ENCODE measurements around the gene ABHD17A. TPM values are rescaled to one million over a fixed set of nuclear protein-coding genes. Genes with fewer than 3 reads are reported as not detected.

ABHD17A gene
- total and polyA plus RNA-seq, 9 of the 15 experiments (the other 6 are each of a cell fraction or from before 2014, with no cell fraction given) = 0.04 to 135 (median 21.8) TPM; not detected in 1

DNA sequence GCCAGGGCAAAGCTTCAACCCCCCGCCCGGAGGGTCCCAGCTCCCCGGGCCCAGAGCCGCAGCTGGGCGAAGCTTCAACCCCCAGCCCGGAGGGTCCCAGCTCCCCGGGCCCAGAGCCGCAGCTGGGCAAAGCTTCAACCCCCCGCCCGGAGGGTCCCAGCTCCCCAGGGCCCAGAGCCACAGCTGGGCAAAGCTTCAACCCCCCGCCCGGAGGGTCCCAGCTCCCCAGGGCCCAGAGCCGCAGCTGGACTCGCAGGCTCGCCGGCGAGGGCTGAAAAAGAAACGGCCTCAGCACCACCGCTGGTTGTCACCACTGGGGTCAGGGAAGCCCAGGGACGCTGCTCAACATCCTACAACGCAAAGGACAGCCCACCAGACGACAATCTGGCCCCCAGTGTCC, 42.2 kb downstream of the ABHD17A start:
- no peak for ATAC-seq
- no TSS peak for BruUV-seq (replicated peaks)

More for the DNA sequence above, 42.2 kb downstream of the ABHD17A start:
- H3K27ac ChIP-seq (ENCODE audit: extremely low read depth, low read depth, low read length) = no peak overlapping the region; the same call in 2 of the 3 replicates
- H3K4me3 ChIP-seq = no peak overlapping the region
- no peak for DNase-seq (ENCODE audit: extremely low read depth in 1 of 4, low spot score in 3 of 4)
- TF ChIP-seq RBFOX2 (IDR thresholded peaks at IDR 0.05; ENCODE audit: low read depth, low read length) (peak; percentile 55), FIP1L1 (IDR thresholded peaks at IDR 0.05; ENCODE audit: low read depth, low read length, poor library complexity, severe bottlenecking) (peak; percentile 24), POLR2G (IDR thresholded peaks at IDR 0.05; ENCODE audit: low read depth, low read length) (peak; percentile 43), JUN (IDR thresholded peaks at IDR 0.05; ENCODE audit: borderline replicate concordance, low read depth, low read length) (no peak), JUN (CRISPR knock-in tag; IDR thresholded peaks at IDR 0.05; ENCODE audit: borderline replicate concordance) (no peak), ZBTB12 (CRISPR knock-in tag; IDR thresholded peaks at IDR 0.05) (no peak)
- H3K79me2 ChIP-seq (ENCODE audit: control insufficient read depth, insufficient read depth, low read length) = peaks cover 100% of the 10 kb centered on the region
- no peaks in the 10 kb centered on the region for H3K27me3 ChIP-seq (ENCODE audit: control insufficient read depth in 2 of 2, insufficient read depth in 2 of 2, low read length in 2 of 2)
- H3K36me3 ChIP-seq (ENCODE audit: control insufficient read depth, insufficient read depth, low read length) = peaks cover 69% of the 10 kb centered on the region
- in situ Hi-C loops (cut with MboI) = no loop called here
- H3K4me1 ChIP-seq (replicated peaks in 1 of 2; ENCODE audit: control insufficient read depth in 2 of 2, insufficient read depth in 2 of 2, low read length in 2 of 2) = peaks cover 38 to 96% of the 10 kb centered on the region in 2 experiments
- POLR2A ChIA-PET = interaction anchor here (0.6 to 1.6 kb wide), 12 partner anchors 8 to 633 kb away, joined by 3 to 6 read pairs (median 3); partner anchors contain the start of gene GADD45B
- 87% methylated on average over 10 of the region's 22 CpGs for WGBS (ENCODE audit: insufficient coverage, low coverage, missing lambda C conversion rate)
- no peak overlapping the region for H2AFZ ChIP-seq (ENCODE audit: low read depth, low read length)
- H3K9me3 ChIP-seq (replicated peaks; ENCODE audit: control insufficient read depth, insufficient read depth, low read depth, low read length) = no peaks in the 10 kb centered on the region
- H4K20me1 ChIP-seq (replicated peaks; ENCODE audit: control insufficient read depth, insufficient read depth, low read length) = peaks cover 69% of the 10 kb centered on the region
- CTCF ChIA-PET (ENCODE audit: low intra/inter-chr PET ratio) = no interaction called here
- no peak for FAIRE-seq
- peaks cover 3% of the 10 kb centered on the region for H3K9me1 ChIP-seq (ENCODE audit: control insufficient read depth, insufficient read depth, low read length)
- intact Hi-C loops (cut with micrococcal nuclease) = no loop called here
- H3K4me2 ChIP-seq (ENCODE audit: insufficient read depth, low read length) = no peak overlapping the region
- H3K9ac ChIP-seq (ENCODE audit: insufficient read depth in 1 of 2, low read depth in 2 of 2, low read length in 2 of 2) = peak overlapping the region in 1 of 2 experiments; percentile 82; a peak in 2 of 4 replicates

All from K562 (cell line).